RCC 7860 (cell line): Measurements from ENCODE around the gene MFN1.

ENCODE experiments used
- DNase-seq: peaks from one replicate; pipeline ENCODE4 v3.0.0-alpha.2; 2015; ENCODE audit warnings: low spot score
- FAIRE-seq: peaks from 2 replicates; lab custom pipeline; 2012; peaks lifted over from hg19 to GRCh38; lab: Jason Lieb, UNC

MFN1 gene

GRCh38 chr3:179428876-179429548, 81.5 kb downstream of the MFN1 start:
- no peak for DNase-seq
- FAIRE-seq: no peak

DNA sequence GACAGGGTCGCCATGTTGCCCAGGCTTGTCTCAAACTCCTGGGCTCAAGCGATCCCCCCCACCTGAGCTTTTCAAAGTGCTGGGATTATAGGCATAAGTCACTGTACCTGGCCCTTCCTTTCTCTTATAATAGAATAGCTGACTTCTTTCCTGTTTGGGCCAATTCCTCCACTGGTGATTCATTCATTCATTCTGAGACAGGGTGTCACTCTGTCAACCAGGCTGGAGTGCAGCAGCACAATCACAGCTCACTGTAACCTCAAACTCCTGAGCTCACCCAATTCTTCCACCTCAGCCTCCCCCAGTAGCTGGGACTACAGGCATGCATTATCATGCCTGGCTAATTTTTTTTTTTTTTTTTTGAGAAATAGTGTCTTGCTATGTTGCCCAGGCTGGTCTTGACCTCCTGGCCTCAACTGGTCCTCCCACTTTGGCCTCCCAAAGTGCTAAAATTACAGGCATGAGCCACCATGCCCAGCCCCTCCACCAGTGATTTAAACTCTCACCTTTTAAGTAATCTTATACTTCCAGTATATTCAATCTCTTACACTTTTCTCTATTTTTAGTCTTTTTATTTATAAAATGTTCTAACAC, 82.9 kb downstream of the MFN1 start:
- DNase-seq (no peak), FAIRE-seq (no peak)

- FAIRE-seq (no peak), DNase-seq (no peak)
Observed at GRCh38 chr3:179432021-179432420, 84.5 kb downstream of the MFN1 start.

DNA sequence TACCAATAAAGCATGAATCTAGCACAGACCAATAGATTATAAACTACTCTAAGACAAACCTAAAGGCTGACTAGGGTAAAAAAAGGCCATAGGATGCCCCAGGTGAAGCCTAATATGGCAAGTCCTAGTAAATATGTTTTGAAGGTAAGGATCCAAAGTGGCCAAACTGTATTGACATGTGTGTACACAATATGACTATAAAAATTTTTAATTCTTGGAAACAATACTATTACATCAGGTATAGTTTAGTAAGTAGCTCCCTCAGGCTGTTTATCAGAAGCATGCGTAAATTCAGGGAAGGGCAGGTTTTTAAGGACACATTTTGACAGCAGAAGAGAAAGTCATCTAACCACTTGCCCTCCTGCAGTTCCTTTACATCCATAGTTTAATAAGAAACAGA, 84.9 kb downstream of the MFN1 start:
- FAIRE-seq (no peak), DNase-seq (no peak)

DNA sequence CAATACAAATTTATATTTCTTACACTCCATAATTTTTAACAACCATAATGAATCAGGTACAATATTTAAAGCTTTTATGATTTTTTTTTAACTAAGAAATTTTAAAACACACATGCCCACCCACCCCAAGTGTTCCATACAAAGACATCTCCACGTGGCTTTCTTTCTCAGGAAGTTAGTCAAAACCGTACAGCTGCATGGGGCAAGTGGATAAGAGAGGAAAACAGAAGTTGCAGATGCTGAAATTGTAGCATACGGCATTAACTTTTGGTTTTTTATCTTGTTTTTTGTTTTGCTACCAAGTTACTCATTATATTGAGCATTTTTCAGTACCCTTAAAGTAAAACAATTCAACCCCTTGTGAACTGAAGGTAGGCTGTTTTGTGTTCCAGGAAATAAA, 89.0 kb downstream of the MFN1 start:
- FAIRE-seq (no peak), DNase-seq (no peak)

- DNase-seq: no peak
- no peak for FAIRE-seq
Observed at GRCh38 chr3:179438841-179439240, 91.3 kb downstream of the MFN1 start.
